B cell (primary cell): ENCODE measurements around the gene USH1C. TPM values are rescaled to one million over a fixed set of nuclear protein-coding genes. Genes with fewer than 3 reads are reported as not detected.

ENCODE experiments used
- ATAC-seq: fragments of 200-7000 bp; cut with Tn5 transposase; one replicate; pipeline ENCODE4 v1.10.0; 2021; ENCODE audit warnings: low read depth, mild to moderate bottlenecking, moderate number of reproducible peaks, moderate library complexity
- CTCF ChIA-PET: fragments of 350-600 bp; sonication (Branson Sonifier 250); formaldehyde crosslinking; loops from one replicate; lab custom pipeline; 2021; ENCODE audit warnings: antibody characterized with exemption, inconsistent platforms; lab: Charles Lee
- POLR2A ChIA-PET: fragments of 350-600 bp; sonication (Branson Sonifier 250); formaldehyde crosslinking; loops from one replicate; lab custom pipeline; 2021; ENCODE audit warnings: antibody characterized with exemption; lab: Charles Lee
- DNase-seq: peaks from one replicate; pipeline ENCODE4 v3.0.0; 2013
- H2AFZ ChIP-seq: 2 replicates; pipeline ENCODE4 v1.6.1; 2012; ENCODE audit warnings: mild to moderate bottlenecking, low read depth, low read length; ENCODE audit not compliant: insufficient read depth, poor library complexity, severe bottlenecking
- H3K27ac ChIP-seq, 2 donors: 1 replicate in 1 of 2; 2 replicates in 1 of 2; pipeline ENCODE4 v1.5.1; 2012 to 2013; ENCODE audit warnings: low read length in 2 of 2, mild to moderate bottlenecking in 2 of 2, moderate library complexity in 1 of 2
- H3K27me3 ChIP-seq, 4 experiments: fragments of 200-600 bp in 1 of 4; sonication (generic) in 1 of 4; replicated peaks in 1 of 4; 1 replicate in 2 of 4; 2 replicates in 2 of 4; pipeline versions ENCODE4 v1.6.1 to v1.7.0; 2013 to 2016; ENCODE audit warnings: low read length in 3 of 4, mild to moderate bottlenecking in 2 of 4, mixed read lengths in 1 of 4, moderate library complexity in 1 of 4; ENCODE audit not compliant: insufficient read depth in 4 of 4, control insufficient read depth in 3 of 4; ENCODE audit errors: control extremely low read depth in 1 of 4
- H3K36me3 ChIP-seq, 2 experiments: replicated peaks in 1 of 2; 1 replicate in 1 of 2; 2 replicates in 1 of 2; pipeline versions ENCODE4 v1.6.1 to v1.7.1; 2013; ENCODE audit warnings: low read length in 1 of 2; ENCODE audit not compliant: insufficient read depth in 2 of 2, control insufficient read depth in 1 of 2; ENCODE audit errors: control extremely low read depth in 1 of 2, extremely low read depth in 1 of 2
- H3K4me1 ChIP-seq, 2 donors: fragments of 200-600 bp in 1 of 2; sonication (generic) in 1 of 2; 1 replicate in 1 of 2; 2 replicates in 1 of 2; pipeline versions ENCODE4 v1.5.1 to v1.6.1; 2013 to 2017; ENCODE audit warnings: low read length in 2 of 2; ENCODE audit not compliant: control insufficient read depth in 2 of 2, insufficient read depth in 2 of 2
- H3K4me2 ChIP-seq: replicated peaks from 2 replicates; pipeline ENCODE3; 2012; ENCODE audit warnings: mild to moderate bottlenecking, low read depth, low read length; ENCODE audit not compliant: poor library complexity, severe bottlenecking
- H3K4me3 ChIP-seq, 5 experiments: fragments of 200-600 bp in 1 of 5; sonication (generic) in 1 of 5; 1 replicate in 3 of 5; 2 replicates in 2 of 5; pipeline versions ENCODE4 v1.5.1 to v1.7.0; 2011 to 2016; ENCODE audit warnings: low read length in 4 of 5, mild to moderate bottlenecking in 4 of 5, low read depth in 2 of 5, control low read depth in 1 of 5, moderate library complexity in 1 of 5; ENCODE audit not compliant: insufficient read depth in 1 of 5; ENCODE audit errors: control extremely low read depth in 1 of 5, extremely low read depth in 1 of 5
- H3K79me2 ChIP-seq: fragments of 200-600 bp; sonication (generic); one replicate; pipeline ENCODE4 v1.6.0; 2016; ENCODE audit warnings: low read length; ENCODE audit not compliant: control insufficient read depth, insufficient read depth
- H3K9ac ChIP-seq: fragments of 200-600 bp; sonication (generic); 2 replicates; pipeline ENCODE4 v1.6.1; 2017; ENCODE audit warnings: mild to moderate bottlenecking, low read length, moderate library complexity
- H3K9me3 ChIP-seq, 3 donors: one replicate each; pipeline versions ENCODE4 v1.6.1 to v1.7.1; 2013; ENCODE audit warnings: low read length in 2 of 3; ENCODE audit not compliant: control insufficient read depth in 2 of 3, insufficient read depth in 1 of 3; ENCODE audit errors: control extremely low read depth in 1 of 3
- H4K20me1 ChIP-seq: 2 replicates; pipeline ENCODE4 v1.6.0; 2012; ENCODE audit warnings: mild to moderate bottlenecking, low read length; ENCODE audit not compliant: insufficient read depth, control insufficient read depth, poor library complexity, severe bottlenecking
- H3K27ac Mint-ChIP-seq: one replicate; pipeline ENCODE4 v1.8.0; 2021; ENCODE audit warnings: mixed read lengths
- H3K27me3 Mint-ChIP-seq: one replicate; pipeline ENCODE4 v1.8.0; 2021; ENCODE audit warnings: mixed read lengths
- H3K4me1 Mint-ChIP-seq: one replicate; pipeline ENCODE4 v1.8.0; 2021; ENCODE audit warnings: mixed read lengths
- H3K4me3 Mint-ChIP-seq: one replicate; pipeline ENCODE4 v1.8.0; 2021; ENCODE audit warnings: mixed read lengths
- H3K9me3 Mint-ChIP-seq: one replicate; pipeline ENCODE4 v1.8.0; 2022; ENCODE audit warnings: mixed read lengths; ENCODE audit not compliant: insufficient read depth
- EZH2 ChIP-seq: IDR thresholded peaks from 2 replicates; pipeline ENCODE4 v1.6.1; 2012; ENCODE audit warnings: borderline replicate concordance, low read depth, mild to moderate bottlenecking, moderate library complexity, low read length; ENCODE audit not compliant: insufficient read depth, poor library complexity, severe bottlenecking
- WGBS: methylation state at CpG from one replicate; pipeline ENCODE4 v1.1.5; 2013; ENCODE audit warnings: missing lambda C conversion rate; ENCODE audit not compliant: insufficient coverage; 5-methylcytosine and 5-hydroxymethylcytosine counted together
- intact Hi-C: fragments of 100-400 bp; cut with micrococcal nuclease; formaldehyde crosslinking; loops from one replicate; pipeline ENCODE4 v1.10.0; 2022
- polyA plus RNA-seq: library from polyadenylated mRNA; depleted of rRNA; stranded (reverse); fragments of >200 nt; gene quantifications from 2 replicates; pipeline ENCODE4 v1.2.3, GENCODE V29; 2012
- total RNA-seq, 2 donors: library from RNA; stranded (reverse); fragments of 120-200 nt in 1 of 2; gene quantifications; 1 replicate in 1 of 2; 2 replicates in 1 of 2; pipeline versions ENCODE4 v1.2.3 to v1.2.4, GENCODE V29; 2013 to 2022
- TF ChIP-seq, protein P1 (sequence below): fragments of 200-600 bp; IDR thresholded peaks from one replicate; pipeline ENCODE4 v1.8.0; 2022; ENCODE audit warnings: antibody characterized with exemption, mild to moderate bottlenecking

USH1C gene
- total and polyA plus RNA-seq, 2 donors (not counting 1 experiment from before 2014, with no cell fraction given) = not detected

- no peaks in the 10 kb centered on the region for H3K4me1 Mint-ChIP-seq
- ATAC-seq (no peak), DNase-seq (no peak)
- no peak overlapping the region for H2AFZ ChIP-seq
- no peak overlapping the region for H3K4me2 ChIP-seq
- no peaks in the 10 kb centered on the region for H3K27me3 ChIP-seq
- no peak overlapping the region for H3K27ac Mint-ChIP-seq
- no peak overlapping the region for H3K27ac ChIP-seq
- H3K9me3 ChIP-seq = no peaks in the 10 kb centered on the region
- TF ChIP-seq EZH2 = no peak
- TF ChIP-seq, protein P1, sequence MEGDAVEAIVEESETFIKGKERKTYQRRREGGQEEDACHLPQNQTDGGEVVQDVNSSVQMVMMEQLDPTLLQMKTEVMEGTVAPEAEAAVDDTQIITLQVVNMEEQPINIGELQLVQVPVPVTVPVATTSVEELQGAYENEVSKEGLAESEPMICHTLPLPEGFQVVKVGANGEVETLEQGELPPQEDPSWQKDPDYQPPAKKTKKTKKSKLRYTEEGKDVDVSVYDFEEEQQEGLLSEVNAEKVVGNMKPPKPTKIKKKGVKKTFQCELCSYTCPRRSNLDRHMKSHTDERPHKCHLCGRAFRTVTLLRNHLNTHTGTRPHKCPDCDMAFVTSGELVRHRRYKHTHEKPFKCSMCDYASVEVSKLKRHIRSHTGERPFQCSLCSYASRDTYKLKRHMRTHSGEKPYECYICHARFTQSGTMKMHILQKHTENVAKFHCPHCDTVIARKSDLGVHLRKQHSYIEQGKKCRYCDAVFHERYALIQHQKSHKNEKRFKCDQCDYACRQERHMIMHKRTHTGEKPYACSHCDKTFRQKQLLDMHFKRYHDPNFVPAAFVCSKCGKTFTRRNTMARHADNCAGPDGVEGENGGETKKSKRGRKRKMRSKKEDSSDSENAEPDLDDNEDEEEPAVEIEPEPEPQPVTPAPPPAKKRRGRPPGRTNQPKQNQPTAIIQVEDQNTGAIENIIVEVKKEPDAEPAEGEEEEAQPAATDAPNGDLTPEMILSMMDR = no peak
- H3K27me3 Mint-ChIP-seq = peaks cover 24% of the 10 kb centered on the region
- intact Hi-C loops = loop anchor here (10.0 kb wide), 1 partner anchor 65 kb away; no protein-coding TSS in a partner anchor
- H3K79me2 ChIP-seq = no peaks in the 10 kb centered on the region
- H3K36me3 ChIP-seq = no peaks in the 10 kb centered on the region
- POLR2A ChIA-PET = no interaction called here
- CTCF ChIA-PET = no interaction called here
- no peak overlapping the region for H3K4me3 Mint-ChIP-seq
- no peaks in the 10 kb centered on the region for H4K20me1 ChIP-seq
- H3K9me3 Mint-ChIP-seq = no peaks in the 10 kb centered on the region
- no peaks in the 10 kb centered on the region for H3K4me1 ChIP-seq
- WGBS = 83% methylated on average over 9 of the region's 9 CpGs
- H3K9ac ChIP-seq = no peak overlapping the region
- no peak overlapping the region for H3K4me3 ChIP-seq
Measured at GRCh38 chr11:17559341-17560087, 15.3 kb upstream of the USH1C start.

- ATAC-seq = no peak
- TF ChIP-seq EZH2 = no peak
- TF ChIP-seq, protein P1 = no peak
- Mint-ChIP-seq H3K9me3 (no peaks in the 10 kb centered on the region), H3K27ac (no peak overlapping the region), H3K4me3 (no peak overlapping the region), H3K4me1 (no peaks in the 10 kb centered on the region), H3K27me3 (peaks cover 24% of the 10 kb centered on the region)
- H3K4me3 ChIP-seq = no peak overlapping the region
- ChIA-PET CTCF (no interaction called here), POLR2A (no interaction called here)
- no peaks in the 10 kb centered on the region for H3K79me2 ChIP-seq
- H3K36me3 ChIP-seq = no peaks in the 10 kb centered on the region
- no peaks in the 10 kb centered on the region for H3K9me3 ChIP-seq
- H4K20me1 ChIP-seq = no peaks in the 10 kb centered on the region
- no peak overlapping the region for H3K27ac ChIP-seq
- no peak overlapping the region for H2AFZ ChIP-seq
- H3K9ac ChIP-seq = no peak overlapping the region
- H3K4me2 ChIP-seq = no peak overlapping the region
- no peak for DNase-seq
- intact Hi-C loops = no loop called here
- 97% methylated on average over 9 of the region's 9 CpGs for WGBS
- no peaks in the 10 kb centered on the region for H3K27me3 ChIP-seq
- no peaks in the 10 kb centered on the region for H3K4me1 ChIP-seq
Measured at GRCh38 chr11:17558916-17559315, 14.7 kb upstream of the USH1C start.
